HCT116 (cell line): ENCODE measurements around the gene TTYH3. TPM values are rescaled to one million over a fixed set of nuclear protein-coding genes. Genes with fewer than 3 reads are reported as not detected.

ENCODE experiments used
- ATAC-seq: fragments of 200-7000 bp; cut with Tn5 transposase; 2 replicates; pipeline ENCODE4 v1.9.1; 2020; ENCODE audit warnings: mild to moderate bottlenecking, moderate library complexity
- BruUV-seq: library from RNA; stranded (reverse); fragments of 400-500 nt; replicated peaks from 2 replicates; lab custom pipeline; 2021; lab: Mats Ljungman, UMichigan
- CTCF ChIA-PET: fragments of 300-600 bp; sonication (Branson Sonifier 250); formaldehyde crosslinking; loops from one replicate; lab custom pipeline; 2021; ENCODE audit warnings: antibody characterized with exemption; lab: Charles Lee
- POLR2A ChIA-PET: fragments of 300-600, 350-600 bp; sonication (Branson Sonifier 250); formaldehyde crosslinking; loops from one replicate; lab custom pipeline; 2021; ENCODE audit warnings: antibody characterized with exemption; lab: Charles Lee
- RAD21 ChIA-PET, 2 experiments: fragments of 300-600 bp; sonication (Branson Sonifier 250); formaldehyde crosslinking; loops; one replicate each; lab custom pipeline; 2023; ENCODE audit warnings: low total read pairs in 2 of 2; ENCODE audit not compliant: uncharacterized antibody in 2 of 2, unreplicated experiment in 2 of 2, low non-redundant PET in 1 of 2; lab: Charles Lee
- DNase-seq: peaks from one replicate; pipeline ENCODE4 v3.0.0-alpha.2; 2010; ENCODE audit warnings: low read depth, low spot score
- H2AFZ ChIP-seq: fragments of 200-600 bp; shearing (Covaris generic), sonication (generic); 2 replicates; pipeline ENCODE4 v1.6.1; 2017; ENCODE audit warnings: low read depth, mixed run types, mixed read lengths, antibody characterized with exemption, low read length; ENCODE audit not compliant: poor library complexity, severe bottlenecking
- H3K27ac ChIP-seq: 2 replicates; pipeline ENCODE4 v1.5.1; 2012; ENCODE audit warnings: low read depth, low read length
- H3K27me3 ChIP-seq: fragments of 200-600 bp; sonication (generic); 2 replicates; pipeline ENCODE4 v1.6.1; 2016; ENCODE audit warnings: mixed run types, low read length, mixed read lengths; ENCODE audit not compliant: insufficient read depth
- H3K36me3 ChIP-seq, 2 experiments: fragments of 200-500 bp in 1 of 2; fragments of 200-600 bp in 1 of 2; sonication (Bioruptor generic) in 1 of 2; sonication (generic) in 1 of 2; 2 replicates each; pipeline versions ENCODE4 v1.5.1 to v1.6.1; 2014 to 2016; ENCODE audit warnings: low read length in 2 of 2, inconsistent platforms in 1 of 2, mixed read lengths in 1 of 2, mixed run types in 1 of 2; ENCODE audit not compliant: insufficient read depth in 2 of 2, control insufficient read depth in 1 of 2
- H3K4me1 ChIP-seq, 2 experiments: fragments of 200-600 bp in 1 of 2; sonication (generic) in 1 of 2; 2 replicates each; pipeline versions ENCODE4 v1.5.1 to v1.6.1; 2012 to 2017; ENCODE audit warnings: low read length in 2 of 2, inconsistent platforms in 1 of 2, mild to moderate bottlenecking in 1 of 2, mixed read lengths in 1 of 2, mixed run types in 1 of 2, moderate library complexity in 1 of 2; ENCODE audit not compliant: insufficient read depth in 2 of 2, control insufficient read depth in 1 of 2
- H3K4me2 ChIP-seq: fragments of 200-600 bp; sonication (generic); 2 replicates; pipeline ENCODE4 v1.6.1; 2017; ENCODE audit warnings: mixed run types, low read length, mixed read lengths
- H3K4me3 ChIP-seq, 2 experiments: fragments of 200-600 bp in 1 of 2; sonication (generic) in 1 of 2; replicated peaks in 1 of 2; 2 replicates each; pipeline ENCODE4 v1.5.1; 2011 to 2016; ENCODE audit warnings: low read length in 2 of 2, control low read depth in 1 of 2, low read depth in 1 of 2, mild to moderate bottlenecking in 1 of 2, mixed read lengths in 1 of 2, mixed run types in 1 of 2
- H3K79me2 ChIP-seq: fragments of 200-600 bp; sonication (generic); 2 replicates; pipeline ENCODE4 v1.6.1; 2017; ENCODE audit warnings: mild to moderate bottlenecking, mixed run types, low read length, moderate library complexity, mixed read lengths; ENCODE audit not compliant: insufficient read depth
- H3K9ac ChIP-seq: fragments of 200-600 bp; sonication (generic); 2 replicates; pipeline ENCODE4 v1.6.1; 2016; ENCODE audit warnings: low read length, mixed read lengths
- H3K9me2 ChIP-seq: fragments of 200-600 bp; sonication (generic), shearing (Covaris generic); 2 replicates; pipeline ENCODE4 v1.6.1; 2017; ENCODE audit warnings: mixed run types, mild to moderate bottlenecking, moderate library complexity; ENCODE audit not compliant: insufficient read depth
- H3K9me3 ChIP-seq, 2 experiments: fragments of 200-500 bp in 1 of 2; fragments of 200-600 bp in 1 of 2; sonication (Bioruptor generic) in 1 of 2; sonication (generic) in 1 of 2; 2 replicates each; pipeline ENCODE4 v1.6.1; 2014 to 2017; ENCODE audit warnings: low read length in 2 of 2, mixed read lengths in 2 of 2, inconsistent platforms in 1 of 2, low read depth in 1 of 2, mild to moderate bottlenecking in 1 of 2, mixed run types in 1 of 2, moderate library complexity in 1 of 2; ENCODE audit not compliant: control insufficient read depth in 1 of 2, insufficient read depth in 1 of 2
- H4K20me1 ChIP-seq: fragments of 200-600 bp; sonication (generic), shearing (Covaris generic); 2 replicates; pipeline ENCODE4 v1.6.1; 2017; ENCODE audit warnings: mixed run types, mild to moderate bottlenecking, moderate library complexity; ENCODE audit not compliant: insufficient read depth
- CEBPB ChIP-seq: IDR thresholded peaks from 2 replicates; pipeline ENCODE4 v1.6.1; 2012; ENCODE audit warnings: low read depth
- CTCF ChIP-seq, 3 experiments: fragments of 200-600 bp in 1 of 3; sonication (generic) in 1 of 3; IDR thresholded peaks in 2 of 3; conservative IDR thresholded peaks in 1 of 3; 2 replicates each; pipeline ENCODE4 v1.5.1; 2012 to 2017; ENCODE audit warnings: low read depth in 2 of 3, low read length in 2 of 3, antibody characterized with exemption in 1 of 3, borderline replicate concordance in 1 of 3, control low read depth in 1 of 3, mild to moderate bottlenecking in 1 of 3, mixed read lengths in 1 of 3, mixed run types in 1 of 3, moderate library complexity in 1 of 3; ENCODE audit not compliant: insufficient read depth in 1 of 3
- EGR1 ChIP-seq: IDR thresholded peaks from 2 replicates; pipeline ENCODE4 v1.6.1; 2012; ENCODE audit warnings: low read depth
- EZH2 ChIP-seq: fragments of 200-600 bp; sonication (generic); IDR thresholded peaks from 2 replicates; pipeline ENCODE4 v1.6.1; 2017; ENCODE audit warnings: antibody characterized with exemption, mixed run types
- FOSL1 ChIP-seq: IDR thresholded peaks from 2 replicates; pipeline ENCODE4 v1.6.1; 2012; ENCODE audit warnings: low read depth
- JUND ChIP-seq: IDR thresholded peaks from 2 replicates; pipeline ENCODE4 v1.6.1; 2012
- MAX ChIP-seq: IDR thresholded peaks from 2 replicates; pipeline ENCODE4 v1.6.1; 2012
- POLR2A ChIP-seq: IDR thresholded peaks from 2 replicates; pipeline ENCODE4 v1.7.0; 2011; ENCODE audit warnings: borderline replicate concordance; ENCODE audit not compliant: insufficient read depth, insufficient read length; ENCODE audit errors: extremely low read depth
- POLR2AphosphoS5 ChIP-seq: IDR thresholded peaks from 2 replicates; pipeline ENCODE4 v1.6.1; 2011; ENCODE audit warnings: mild to moderate bottlenecking, low read depth, low read length, moderate library complexity
- SIN3A ChIP-seq: IDR thresholded peaks from 2 replicates; pipeline ENCODE4 v1.6.1; 2012; ENCODE audit warnings: low read depth
- SP1 ChIP-seq: IDR thresholded peaks from 2 replicates; pipeline ENCODE4 v1.6.1; 2012; ENCODE audit warnings: low read depth
- TCF7L2 ChIP-seq: IDR thresholded peaks from 2 replicates; pipeline ENCODE4 v1.7.0; 2011; ENCODE audit warnings: borderline replicate concordance, inconsistent platforms; ENCODE audit not compliant: insufficient read depth, insufficient read length; ENCODE audit errors: extremely low read depth
- YY1 ChIP-seq: IDR thresholded peaks from 2 replicates; pipeline ENCODE4 v1.6.1; 2011; ENCODE audit warnings: low read length, low read depth, moderate library complexity, mild to moderate bottlenecking; ENCODE audit not compliant: insufficient replicate concordance; ENCODE audit errors: extremely low read depth
- intact Hi-C: fragments of 100-400 bp; cut with micrococcal nuclease; formaldehyde crosslinking; loops from 2 replicates; pipeline ENCODE4 v1.10.0; 2022
- total RNA-seq: library from RNA; stranded (reverse); gene quantifications from one replicate; pipeline ENCODE4 v1.2.1, GENCODE V29; 2021; ENCODE audit not compliant: unreplicated experiment

TTYH3 gene
- total RNA-seq, 1 experiment from 2014 or later, result 40.3 TPM

GRCh38 chr7:2701832-2702593 lies 70.2 kb downstream of the TTYH3 start:
- Histone ChIP-seq H3K4me2 (no peak overlapping the region), H3K36me3 (no peaks in the 10 kb centered on the region), H3K79me2 (no peaks in the 10 kb centered on the region), H3K9ac (no peak overlapping the region), H2AFZ (no peak overlapping the region), H3K27me3 (no peaks in the 10 kb centered on the region), H3K4me3 (no peak overlapping the region), H3K9me2 (no peaks in the 10 kb centered on the region), H3K4me1 (peaks cover 8 to 12% of the 10 kb centered on the region in 2 experiments), H4K20me1 (no peaks in the 10 kb centered on the region), H3K27ac (no peak overlapping the region), H3K9me3 (no peaks in the 10 kb centered on the region)
- no peak for DNase-seq
- ChIA-PET POLR2A (no interaction called here), CTCF (no interaction called here), RAD21 (no interaction called here)
- no TSS peak for BruUV-seq
- TF ChIP-seq CTCF (IDR thresholded peaks at IDR 0.05 in 2 of 3, conservative IDR thresholded peaks at IDR 0.05 in 1 of 3; ENCODE audit: borderline replicate concordance in 1 of 3, insufficient read depth in 1 of 3, low read depth in 2 of 3, low read length in 2 of 3) (no peak), CEBPB (no peak), POLR2AphosphoS5 (no peak)
- no peak for ATAC-seq
- intact Hi-C loops, result no loop called here

- H3K9me2 ChIP-seq, result no peaks in the 10 kb centered on the region
- peaks cover 8 to 12% of the 10 kb centered on the region in 2 experiments for H3K4me1 ChIP-seq
- DNase-seq (no peak), ATAC-seq (no peak)
- BruUV-seq, result no TSS peak
- no peaks in the 10 kb centered on the region for H3K36me3 ChIP-seq
- RAD21 ChIA-PET, result no interaction called here
- H2AFZ ChIP-seq, result no peak overlapping the region
- no peak overlapping the region for H3K9ac ChIP-seq
- H3K4me2 ChIP-seq, result no peak overlapping the region
- no peaks in the 10 kb centered on the region for H3K9me3 ChIP-seq
- TF ChIP-seq MAX (no peak), SIN3A (no peak), EGR1 (no peak), TCF7L2 (no peak), POLR2A (no peak), SP1 (no peak), YY1 (no peak), JUND (no peak), CEBPB (no peak), FOSL1 (no peak), EZH2 (no peak)
- H3K4me3 ChIP-seq, result no peak overlapping the region
- no peaks in the 10 kb centered on the region for H3K79me2 ChIP-seq
- intact Hi-C loops, result no loop called here
- CTCF ChIA-PET, result no interaction called here
- no peaks in the 10 kb centered on the region for H4K20me1 ChIP-seq
- POLR2A ChIA-PET, result no interaction called here
- no peaks in the 10 kb centered on the region for H3K27me3 ChIP-seq
- no peak overlapping the region for H3K27ac ChIP-seq
Observed at GRCh38 chr7:2702594-2702957, 70.8 kb downstream of the TTYH3 start.
